Measurements from ENCODE around the gene HSD3B2. TPM values are rescaled to one million over a fixed set of nuclear protein-coding genes. Genes with fewer than 3 reads are reported as not detected.

The HSD3B2 gene
- polyA plus RNA-seq, 1 experiment = not detected

GRCh38 chr1:119391749-119392148 is 23.2 kb upstream of the HSD3B2 start:
- CTCF ChIA-PET = no interaction called here
- H3K27ac ChIP-seq (ENCODE audit: low read depth, low read length) = no peak overlapping the region

GRCh38 chr1:119394085-119394484 is 20.9 kb upstream of the HSD3B2 start:
- no peak for TF ChIP-seq CTCF (IDR thresholded peaks at IDR 0.05; ENCODE audit: low read depth, low read length)
- ChIA-PET POLR2A (no interaction called here), CTCF (no interaction called here)
- DNase-seq (ENCODE audit: low read depth, low spot score) = no peak
- Histone ChIP-seq H3K27ac (ENCODE audit: low read depth, low read length) (no peak overlapping the region), H3K9me3 (ENCODE audit: control insufficient read depth, insufficient read depth, low read length) (no peaks in the 10 kb centered on the region), H3K27me3 (ENCODE audit: control insufficient read depth, insufficient read depth, low read length) (no peaks in the 10 kb centered on the region), H3K4me3 (ENCODE audit: low read depth, low read length) (no peak overlapping the region)

More at GRCh38 chr1:119391749-119392148, 23.2 kb upstream of the HSD3B2 start:
- no peak overlapping the region for H3K4me3 ChIP-seq (ENCODE audit: low read depth, low read length)
- no peak for DNase-seq (ENCODE audit: low read depth, low spot score)
- H3K9me3 ChIP-seq (ENCODE audit: control insufficient read depth, insufficient read depth, low read length) = no peaks in the 10 kb centered on the region
- no peak for TF ChIP-seq CTCF (IDR thresholded peaks at IDR 0.05; ENCODE audit: low read depth, low read length)
- POLR2A ChIA-PET = no interaction called here
- no peaks in the 10 kb centered on the region for H3K27me3 ChIP-seq (ENCODE audit: control insufficient read depth, insufficient read depth, low read length)

GRCh38 chr1:119396982-119397381 is 18.0 kb upstream of the HSD3B2 start:
- TF ChIP-seq CTCF (IDR thresholded peaks at IDR 0.05; ENCODE audit: low read depth, low read length) = no peak
- ChIA-PET POLR2A (no interaction called here), CTCF (no interaction called here)
- Histone ChIP-seq H3K4me3 (ENCODE audit: low read depth, low read length) (no peak overlapping the region), H3K27me3 (ENCODE audit: control insufficient read depth, insufficient read depth, low read length) (no peaks in the 10 kb centered on the region), H3K27ac (ENCODE audit: low read depth, low read length) (no peak overlapping the region), H3K9me3 (ENCODE audit: control insufficient read depth, insufficient read depth, low read length) (no peaks in the 10 kb centered on the region)
- no peak for DNase-seq (ENCODE audit: low read depth, low spot score)

- no peak for TF ChIP-seq CTCF (IDR thresholded peaks at IDR 0.05; ENCODE audit: low read depth, low read length)
- Histone ChIP-seq H3K9me3 (ENCODE audit: control insufficient read depth, insufficient read depth, low read length) (no peaks in the 10 kb centered on the region), H3K27me3 (ENCODE audit: control insufficient read depth, insufficient read depth, low read length) (no peaks in the 10 kb centered on the region), H3K4me3 (ENCODE audit: low read depth, low read length) (no peak overlapping the region), H3K27ac (ENCODE audit: low read depth, low read length) (no peak overlapping the region)
- POLR2A ChIA-PET = no interaction called here
- DNase-seq (ENCODE audit: low read depth, low spot score) = no peak
- CTCF ChIA-PET = no interaction called here
These were observed 17.0 kb upstream of the HSD3B2 start for GRCh38 chr1:119397986-119398385.

GRCh38 chr1:119404736-119405135 is 10.2 kb upstream of the HSD3B2 start:
- no peaks in the 10 kb centered on the region for H3K9me3 ChIP-seq (ENCODE audit: control insufficient read depth, insufficient read depth, low read length)
- DNase-seq (ENCODE audit: low read depth, low spot score) = no peak
- POLR2A ChIA-PET = no interaction called here
- no peak for TF ChIP-seq CTCF (IDR thresholded peaks at IDR 0.05; ENCODE audit: low read depth, low read length)
- no peak overlapping the region for H3K4me3 ChIP-seq (ENCODE audit: low read depth, low read length)
- CTCF ChIA-PET = no interaction called here
- no peaks in the 10 kb centered on the region for H3K27me3 ChIP-seq (ENCODE audit: control insufficient read depth, insufficient read depth, low read length)
- no peak overlapping the region for H3K27ac ChIP-seq (ENCODE audit: low read depth, low read length)
